ENCODE measurements around the gene LRTM1.
A peak's percentile ranks its signal among the peaks of the same experiment; 100 is the strongest.

The LRTM1 gene

GRCh38 chr3:54928046-54928770, at the start of gene LRTM1:
Gene LRTM1 (minus strand): TSS chr3:54928059. CDS start chr3:54927911, 148 bp downstream.
- DNase-seq (ENCODE audit: low spot score), result no peak

GRCh38 chr3:54977439-54977838, 49.6 kb upstream of the LRTM1 start:
- no peak for DNase-seq (ENCODE audit: low spot score)

- no peak for DNase-seq (ENCODE audit: low spot score)
Observed at GRCh38 chr3:54970895-54971294, 43.0 kb upstream of the LRTM1 start.

- no peak for DNase-seq (ENCODE audit: low spot score)
Observed at GRCh38 chr3:54969652-54970051, 41.8 kb upstream of the LRTM1 start.

- no peak for DNase-seq (ENCODE audit: low spot score)
Observed at GRCh38 chr3:54968546-54969172, 40.8 kb upstream of the LRTM1 start.

- DNase-seq (ENCODE audit: low spot score), result no peak
Observed at GRCh38 chr3:54967731-54968161, 39.9 kb upstream of the LRTM1 start.

GRCh38 chr3:54966979-54967378, 39.1 kb upstream of the LRTM1 start:
- DNase-seq (ENCODE audit: low spot score), result no peak

- DNase-seq (ENCODE audit: low spot score), result no peak
Observed at GRCh38 chr3:54965746-54966145, 37.9 kb upstream of the LRTM1 start.

GRCh38 chr3:54964081-54964480, 36.2 kb upstream of the LRTM1 start:
- no peak for DNase-seq (ENCODE audit: low spot score)

GRCh38 chr3:54963641-54964040, 35.8 kb upstream of the LRTM1 start:
- no peak for DNase-seq (ENCODE audit: low spot score)

GRCh38 chr3:54962200-54962599, 34.3 kb upstream of the LRTM1 start:
- no peak for DNase-seq (ENCODE audit: low spot score)

GRCh38 chr3:54960701-54961100, 32.8 kb upstream of the LRTM1 start:
- no peak for DNase-seq (ENCODE audit: low spot score)

- no peak for DNase-seq (ENCODE audit: low spot score)
Observed at GRCh38 chr3:54960082-54960481, 32.2 kb upstream of the LRTM1 start.

- no peak for DNase-seq (ENCODE audit: low spot score)
Observed at GRCh38 chr3:54957711-54958110, 29.9 kb upstream of the LRTM1 start.

GRCh38 chr3:54955941-54956340, 28.1 kb upstream of the LRTM1 start:
- no peak for DNase-seq (ENCODE audit: low spot score)

GRCh38 chr3:54955496-54955895, 27.6 kb upstream of the LRTM1 start:
- no peak for DNase-seq (ENCODE audit: low spot score)

- no peak for DNase-seq (ENCODE audit: low spot score)
Observed at GRCh38 chr3:54954521-54954920, 26.7 kb upstream of the LRTM1 start.

- DNase-seq (ENCODE audit: low spot score), result no peak
Observed at GRCh38 chr3:54954022-54954421, 26.2 kb upstream of the LRTM1 start.

- DNase-seq (ENCODE audit: low spot score), result peak; percentile 3
Observed at GRCh38 chr3:54951405-54951804, 23.5 kb upstream of the LRTM1 start.

- no peak for DNase-seq (ENCODE audit: low spot score)
Observed at GRCh38 chr3:54950391-54951003, 22.6 kb upstream of the LRTM1 start.

GRCh38 chr3:54949491-54950044, 21.7 kb upstream of the LRTM1 start:
- DNase-seq (ENCODE audit: low spot score), result no peak

GRCh38 chr3:54941690-54942362, 14.0 kb upstream of the LRTM1 start:
- no peak for DNase-seq (ENCODE audit: low spot score)

Measured in NAMALWA (cell line).